ENCODE measurements around the gene PAIP2.

Gene PAIP2

DNA sequence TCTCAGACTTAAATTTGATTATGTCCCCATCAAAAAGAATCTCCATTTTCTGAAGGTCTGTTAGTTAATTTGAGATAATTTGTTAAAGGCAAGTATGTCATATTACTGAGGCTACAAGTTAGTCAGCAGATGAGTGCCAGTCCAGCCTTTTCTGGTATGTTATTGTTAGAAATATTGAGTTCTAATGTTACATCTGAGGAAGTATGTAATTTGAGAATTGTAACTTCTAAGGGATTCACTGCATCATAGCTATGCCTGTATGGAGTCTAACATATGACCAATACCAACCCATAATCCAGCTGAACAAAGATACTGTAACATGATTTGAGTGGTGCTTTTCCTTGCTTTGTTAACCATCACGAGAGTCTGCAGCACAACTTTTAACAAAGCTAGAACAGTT, 27.5 kb downstream of the PAIP2 start:
- Histone ChIP-seq H3K4me1 (ENCODE audit: control insufficient read depth in 2 of 2, insufficient read depth in 1 of 2, low read depth in 1 of 2, low read length in 2 of 2) (no peaks in the 10 kb centered on the region), H2BK12ac (ENCODE audit: low read length) (no peak overlapping the region), H3K9me3 (replicated peaks in 1 of 2; ENCODE audit: control insufficient read depth in 2 of 2, insufficient read depth in 1 of 2, low read depth in 1 of 2, low read length in 2 of 2) (no peaks in the 10 kb centered on the region), H3K27me3 (ENCODE audit: control insufficient read depth in 3 of 3, insufficient read depth in 3 of 3, low read depth in 1 of 3, low read length in 3 of 3) (no peaks in the 10 kb centered on the region), H3K9ac (ENCODE audit: low read depth, low read length, poor library complexity) (no peak overlapping the region), H3K23ac (ENCODE audit: low read depth, low read length, poor library complexity) (no peak overlapping the region), H3K79me1 (ENCODE audit: low read depth, low read length) (peaks cover 3% of the 10 kb centered on the region), H2AK5ac (ENCODE audit: low read depth, low read length) (no peak overlapping the region), H2BK120ac (ENCODE audit: low read depth, low read length) (no peak overlapping the region), H2BK15ac (ENCODE audit: low read length) (no peak overlapping the region), H3K4ac (ENCODE audit: low read length) (no peak overlapping the region), H2BK5ac (ENCODE audit: low read length) (no peak overlapping the region), H3K14ac (ENCODE audit: low read length) (no peak overlapping the region), H3K36me3 (replicated peaks in 1 of 2; ENCODE audit: control insufficient read depth in 2 of 2, insufficient read depth in 2 of 2, low read length in 2 of 2) (peaks cover 25 to 89% of the 10 kb centered on the region in 2 donors), H4K91ac (ENCODE audit: low read depth, low read length, poor library complexity) (no peak overlapping the region), H4K8ac (ENCODE audit: low read depth, low read length) (no peak overlapping the region), H2AFZ (ENCODE audit: low read length) (no peak overlapping the region), H3K4me2 (ENCODE audit: insufficient read depth, low read length, poor library complexity, severe bottlenecking) (no peak overlapping the region), H3K4me3 (ENCODE audit: low read length in 2 of 2) (no peak overlapping the region), H3K27ac (replicated peaks; ENCODE audit: low read length) (no peak overlapping the region), H3K18ac (ENCODE audit: low read length) (no peak overlapping the region)
- WGBS, 2 donors (ENCODE audit: extremely low coverage in 2 of 2, insufficient read length in 2 of 2, insufficient replicate concordance in 1 of 2): no CpG with 5 or more reads among the region's 1 CpG
- no peak for DNase-seq (ENCODE audit: low spot score)

DNA sequence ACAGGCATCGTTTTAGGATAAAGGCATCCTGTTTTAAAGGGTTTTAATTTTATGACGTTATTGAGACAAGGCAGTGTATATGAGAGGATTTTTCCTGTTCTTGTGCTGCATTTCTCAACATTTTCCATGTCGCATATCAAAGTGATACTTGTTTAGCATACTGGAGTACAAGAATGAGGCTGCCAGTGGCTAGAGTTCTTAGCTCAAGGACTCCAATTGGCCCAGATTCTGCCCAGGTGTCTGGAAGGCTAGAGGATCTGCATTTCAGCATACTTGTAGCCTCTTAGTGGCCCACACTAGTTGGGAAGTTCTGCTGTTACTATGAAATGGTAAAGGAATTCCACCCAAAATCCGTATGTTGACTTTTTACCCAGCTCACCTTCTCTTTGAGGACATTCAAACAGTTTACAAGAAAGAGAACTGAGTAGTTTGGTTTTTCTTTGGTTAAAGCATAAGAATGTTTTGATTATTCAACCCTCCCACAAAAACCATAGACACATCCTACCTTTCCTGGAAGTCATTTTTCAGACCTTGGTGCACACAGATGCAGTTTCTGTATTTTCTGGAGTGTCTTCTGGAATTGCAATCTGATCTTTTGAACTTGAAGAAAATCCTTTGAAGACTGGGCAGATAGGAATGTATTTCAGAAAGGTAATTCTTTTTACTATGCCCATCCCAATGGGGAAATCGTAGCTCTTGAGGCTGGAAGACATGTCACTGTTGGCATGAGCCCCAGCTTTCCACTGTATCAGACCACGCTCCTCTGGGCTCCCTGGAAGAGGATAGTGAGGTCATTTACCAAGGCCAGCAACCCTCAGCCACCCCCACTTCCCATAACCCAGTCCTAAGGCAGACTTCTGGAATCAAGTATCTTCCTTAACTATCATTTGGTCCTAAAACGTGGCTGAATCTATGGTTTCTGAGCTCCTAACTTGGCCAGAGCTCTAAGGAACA, 30.1 kb downstream of the PAIP2 start:
- H4K91ac ChIP-seq (ENCODE audit: low read depth, low read length, poor library complexity): no peak overlapping the region
- no peak overlapping the region for H3K18ac ChIP-seq (ENCODE audit: low read length)
- peaks cover 0 to 3% of the 10 kb centered on the region in 2 donors for H3K9me3 ChIP-seq (replicated peaks in 1 of 2; ENCODE audit: control insufficient read depth in 2 of 2, insufficient read depth in 1 of 2, low read depth in 1 of 2, low read length in 2 of 2)
- no peak overlapping the region for H2AFZ ChIP-seq (ENCODE audit: low read length)
- H3K27me3 ChIP-seq (ENCODE audit: control insufficient read depth in 3 of 3, insufficient read depth in 3 of 3, low read depth in 1 of 3, low read length in 3 of 3): no peaks in the 10 kb centered on the region
- H3K14ac ChIP-seq (ENCODE audit: low read length): no peak overlapping the region
- no peak overlapping the region for H2BK5ac ChIP-seq (ENCODE audit: low read length)
- H3K4ac ChIP-seq (ENCODE audit: low read length): no peak overlapping the region
- H3K36me3 ChIP-seq (replicated peaks in 1 of 2; ENCODE audit: control insufficient read depth in 2 of 2, insufficient read depth in 2 of 2, low read length in 2 of 2): peaks cover 24 to 65% of the 10 kb centered on the region in 2 donors
- H3K4me3 ChIP-seq (ENCODE audit: low read length in 2 of 2): no peak overlapping the region
- no peak overlapping the region for H2BK15ac ChIP-seq (ENCODE audit: low read length)
- peaks cover 4% of the 10 kb centered on the region for H3K79me1 ChIP-seq (ENCODE audit: low read depth, low read length)
- no peak overlapping the region for H2BK120ac ChIP-seq (ENCODE audit: low read depth, low read length)
- H2AK5ac ChIP-seq (ENCODE audit: low read depth, low read length): no peak overlapping the region
- DNase-seq (ENCODE audit: low spot score): no peak
- H3K4me2 ChIP-seq (ENCODE audit: insufficient read depth, low read length, poor library complexity, severe bottlenecking): no peak overlapping the region
- H3K27ac ChIP-seq (replicated peaks; ENCODE audit: low read length): no peak overlapping the region
- H3K23ac ChIP-seq (ENCODE audit: low read depth, low read length, poor library complexity): no peak overlapping the region
- H4K8ac ChIP-seq (ENCODE audit: low read depth, low read length): no peak overlapping the region
- no CpG with 5 or more reads among the region's 7 CpGs for WGBS, 2 donors (ENCODE audit: extremely low coverage in 2 of 2, insufficient read length in 2 of 2, insufficient replicate concordance in 1 of 2)
- no peak overlapping the region for H2BK12ac ChIP-seq (ENCODE audit: low read length)
- H3K4me1 ChIP-seq (ENCODE audit: control insufficient read depth in 2 of 2, insufficient read depth in 1 of 2, low read depth in 1 of 2, low read length in 2 of 2): no peaks in the 10 kb centered on the region
- no peak overlapping the region for H3K9ac ChIP-seq (ENCODE audit: low read depth, low read length, poor library complexity)

DNA sequence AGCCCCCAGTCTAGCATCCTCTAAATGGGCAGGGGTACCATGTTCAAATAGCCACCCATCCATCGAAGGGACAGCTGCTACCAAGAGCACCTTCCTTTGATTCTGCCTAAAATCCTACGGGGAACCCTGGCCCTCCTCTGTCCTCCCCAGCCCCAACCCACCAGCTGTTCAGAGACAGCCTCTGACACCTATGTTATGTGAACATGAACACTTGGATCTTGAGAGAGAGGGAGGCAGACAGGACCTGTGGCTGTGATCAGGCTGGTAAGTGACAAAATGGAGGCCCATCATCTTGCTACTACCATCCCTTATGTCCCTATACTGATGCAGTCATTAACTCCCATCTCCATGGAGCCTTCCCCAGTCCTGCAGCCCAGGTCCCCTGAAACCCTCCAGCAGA, 33.3 kb downstream of the PAIP2 start:
- no peak overlapping the region for H3K4ac ChIP-seq (ENCODE audit: low read length)
- H3K14ac ChIP-seq (ENCODE audit: low read length): no peak overlapping the region
- H3K23ac ChIP-seq (ENCODE audit: low read depth, low read length, poor library complexity): no peak overlapping the region
- H2AFZ ChIP-seq (ENCODE audit: low read length): no peak overlapping the region
- no peak overlapping the region for H4K91ac ChIP-seq (ENCODE audit: low read depth, low read length, poor library complexity)
- WGBS, 2 donors (ENCODE audit: extremely low coverage in 2 of 2, insufficient read length in 2 of 2, insufficient replicate concordance in 1 of 2): no CpG with 5 or more reads among the region's 2 CpGs
- H3K27me3 ChIP-seq (ENCODE audit: control insufficient read depth in 3 of 3, insufficient read depth in 3 of 3, low read depth in 1 of 3, low read length in 3 of 3): no peaks in the 10 kb centered on the region
- no peak overlapping the region for H3K4me3 ChIP-seq (ENCODE audit: low read length in 2 of 2)
- no peak overlapping the region for H2BK120ac ChIP-seq (ENCODE audit: low read depth, low read length)
- H3K36me3 ChIP-seq (replicated peaks in 1 of 2; ENCODE audit: control insufficient read depth in 2 of 2, insufficient read depth in 2 of 2, low read length in 2 of 2): peaks cover 17 to 37% of the 10 kb centered on the region in 2 donors
- peaks cover 6% of the 10 kb centered on the region for H3K79me1 ChIP-seq (ENCODE audit: low read depth, low read length)
- peaks cover 0 to 3% of the 10 kb centered on the region in 2 donors for H3K9me3 ChIP-seq (replicated peaks in 1 of 2; ENCODE audit: control insufficient read depth in 2 of 2, insufficient read depth in 1 of 2, low read depth in 1 of 2, low read length in 2 of 2)
- no peak overlapping the region for H2BK12ac ChIP-seq (ENCODE audit: low read length)
- H2AK5ac ChIP-seq (ENCODE audit: low read depth, low read length): no peak overlapping the region
- H3K27ac ChIP-seq (replicated peaks; ENCODE audit: low read length): no peak overlapping the region
- H2BK15ac ChIP-seq (ENCODE audit: low read length): no peak overlapping the region
- H3K4me1 ChIP-seq (ENCODE audit: control insufficient read depth in 2 of 2, insufficient read depth in 1 of 2, low read depth in 1 of 2, low read length in 2 of 2): no peaks in the 10 kb centered on the region
- no peak for DNase-seq (ENCODE audit: low spot score)
- H4K8ac ChIP-seq (ENCODE audit: low read depth, low read length): no peak overlapping the region
- H3K4me2 ChIP-seq (ENCODE audit: insufficient read depth, low read length, poor library complexity, severe bottlenecking): no peak overlapping the region
- no peak overlapping the region for H3K9ac ChIP-seq (ENCODE audit: low read depth, low read length, poor library complexity)
- H3K18ac ChIP-seq (ENCODE audit: low read length): no peak overlapping the region
- no peak overlapping the region for H2BK5ac ChIP-seq (ENCODE audit: low read length)

DNA sequence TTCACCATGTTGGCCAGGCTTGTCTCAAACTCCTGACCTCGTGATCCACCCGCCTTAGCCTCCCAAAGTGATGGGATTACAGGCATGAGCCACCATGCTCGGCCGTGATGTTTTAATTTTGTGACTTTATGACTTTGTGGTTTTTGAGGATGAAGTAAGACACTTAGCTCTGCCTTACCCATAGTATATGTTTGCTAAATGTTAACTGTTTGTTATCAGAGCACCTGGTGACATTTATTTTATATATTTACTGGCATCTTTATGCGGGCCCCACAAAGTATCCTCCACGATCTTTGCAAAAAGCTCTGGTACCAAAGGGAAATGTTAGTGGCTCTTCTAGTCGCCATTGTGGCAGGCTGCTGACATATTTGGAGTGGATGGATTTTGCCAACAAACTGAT, 34.7 kb downstream of the PAIP2 start:
- no peak overlapping the region for H2BK12ac ChIP-seq (ENCODE audit: low read length)
- H2BK15ac ChIP-seq (ENCODE audit: low read length): no peak overlapping the region
- peaks cover 0 to 2% of the 10 kb centered on the region in 2 donors for H3K4me1 ChIP-seq (ENCODE audit: control insufficient read depth in 2 of 2, insufficient read depth in 1 of 2, low read depth in 1 of 2, low read length in 2 of 2)

More for the DNA sequence above, 34.7 kb downstream of the PAIP2 start:
- H2AK5ac ChIP-seq (ENCODE audit: low read depth, low read length): no peak overlapping the region
- no peak overlapping the region for H3K4ac ChIP-seq (ENCODE audit: low read length)
- no peak overlapping the region for H3K9ac ChIP-seq (ENCODE audit: low read depth, low read length, poor library complexity)
- H3K79me1 ChIP-seq (ENCODE audit: low read depth, low read length): peaks cover 6% of the 10 kb centered on the region
- no peak for DNase-seq (ENCODE audit: low spot score)
- no peak overlapping the region for H3K14ac ChIP-seq (ENCODE audit: low read length)
- no peak overlapping the region for H2BK120ac ChIP-seq (ENCODE audit: low read depth, low read length)
- H3K36me3 ChIP-seq (replicated peaks in 1 of 2; ENCODE audit: control insufficient read depth in 2 of 2, insufficient read depth in 2 of 2, low read length in 2 of 2): peaks cover 13 to 25% of the 10 kb centered on the region in 2 donors
- no peak overlapping the region for H3K23ac ChIP-seq (ENCODE audit: low read depth, low read length, poor library complexity)
- H3K18ac ChIP-seq (ENCODE audit: low read length): no peak overlapping the region
- H3K4me3 ChIP-seq (ENCODE audit: low read length in 2 of 2): no peak overlapping the region
- no peak overlapping the region for H2AFZ ChIP-seq (ENCODE audit: low read length)
- no peak overlapping the region for H4K8ac ChIP-seq (ENCODE audit: low read depth, low read length)
- no CpG with 5 or more reads among the region's 7 CpGs for WGBS, 2 donors (ENCODE audit: extremely low coverage in 2 of 2, insufficient read length in 2 of 2, insufficient replicate concordance in 1 of 2)
- H2BK5ac ChIP-seq (ENCODE audit: low read length): no peak overlapping the region
- no peak overlapping the region for H3K4me2 ChIP-seq (ENCODE audit: insufficient read depth, low read length, poor library complexity, severe bottlenecking)
- no peak overlapping the region for H3K27ac ChIP-seq (replicated peaks; ENCODE audit: low read length)
- no peak overlapping the region for H4K91ac ChIP-seq (ENCODE audit: low read depth, low read length, poor library complexity)
- no peaks in the 10 kb centered on the region for H3K27me3 ChIP-seq (ENCODE audit: control insufficient read depth in 3 of 3, insufficient read depth in 3 of 3, low read depth in 1 of 3, low read length in 3 of 3)
- H3K9me3 ChIP-seq (replicated peaks in 1 of 2; ENCODE audit: control insufficient read depth in 2 of 2, insufficient read depth in 1 of 2, low read depth in 1 of 2, low read length in 2 of 2): peaks cover 0 to 3% of the 10 kb centered on the region in 2 donors
